LoVo (cell line): ENCODE results near the gene GATAD2B.
"Not testable (repeated sequence)": the region's sequence is repeated elsewhere in the genome, so short reads cannot be mapped to it uniquely, and the experiment has no call there.

ENCODE experiments used
- DNase-seq: peaks from one replicate; pipeline ENCODE4 v3.0.0-alpha.2; 2016; ENCODE audit warnings: low spot score

GATAD2B gene

DNA sequence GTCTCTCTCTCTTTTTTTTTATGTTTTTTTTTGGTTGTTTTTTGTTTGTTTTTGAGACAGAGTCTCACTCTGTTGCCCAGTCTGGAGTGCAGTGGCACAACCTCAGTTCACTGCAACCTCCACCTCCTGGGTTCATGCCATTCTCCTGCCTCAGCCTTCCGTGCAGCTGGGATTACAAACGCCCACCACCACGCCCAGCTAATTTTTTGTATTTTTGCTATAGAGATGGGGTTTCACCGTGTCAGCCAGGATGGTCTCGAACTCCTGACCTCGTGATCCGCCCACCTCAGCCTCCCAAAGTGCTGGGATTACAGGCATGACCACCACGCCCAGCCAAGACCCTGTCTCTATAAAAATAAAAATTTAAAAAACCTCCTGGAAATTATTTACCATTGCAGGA, 88.8 kb downstream of the GATAD2B start:
- DNase-seq: not testable (repeated sequence)

DNA sequence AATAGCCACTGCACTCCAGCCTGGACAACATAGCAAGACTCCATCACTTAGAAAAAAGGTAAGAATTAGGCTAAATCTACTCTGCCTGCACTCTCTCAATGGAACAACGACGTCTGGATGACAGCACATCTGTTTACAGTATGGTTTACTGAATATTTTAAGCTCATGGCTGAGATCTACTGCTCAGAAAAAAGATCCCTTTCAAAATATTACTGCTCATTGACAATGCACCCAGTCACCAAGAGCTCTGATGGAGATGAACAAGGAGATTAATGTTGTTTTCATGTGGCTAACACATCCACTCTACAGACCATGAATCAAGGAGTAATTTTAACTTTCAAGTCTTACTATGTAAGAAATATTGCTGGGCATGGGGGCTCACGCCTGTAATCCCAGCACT, 89.6 kb downstream of the GATAD2B start:
- no peak for DNase-seq

GRCh38 chr1:153832293-153832692, 90.5 kb downstream of the GATAD2B start:
- DNase-seq: no peak

DNA sequence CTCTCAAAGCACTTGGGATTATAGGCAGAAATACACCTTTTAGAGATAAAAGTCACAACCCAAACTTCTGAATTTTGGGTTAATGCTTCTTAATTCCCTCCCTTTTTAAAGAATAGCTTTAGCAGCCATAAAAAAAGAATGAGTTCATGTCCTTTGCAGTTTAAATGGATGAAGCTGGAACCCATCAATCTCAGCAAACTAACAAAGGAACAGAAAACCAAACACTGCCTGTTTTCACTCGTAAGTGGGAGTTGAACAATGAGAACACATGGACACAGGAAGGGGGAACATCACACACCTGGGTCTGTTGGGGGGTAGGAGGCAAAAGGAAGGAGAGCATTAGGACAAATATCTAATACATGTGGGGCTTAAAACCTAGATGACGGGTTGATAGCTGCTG, 91.7 kb downstream of the GATAD2B start:
- no peak for DNase-seq

DNA sequence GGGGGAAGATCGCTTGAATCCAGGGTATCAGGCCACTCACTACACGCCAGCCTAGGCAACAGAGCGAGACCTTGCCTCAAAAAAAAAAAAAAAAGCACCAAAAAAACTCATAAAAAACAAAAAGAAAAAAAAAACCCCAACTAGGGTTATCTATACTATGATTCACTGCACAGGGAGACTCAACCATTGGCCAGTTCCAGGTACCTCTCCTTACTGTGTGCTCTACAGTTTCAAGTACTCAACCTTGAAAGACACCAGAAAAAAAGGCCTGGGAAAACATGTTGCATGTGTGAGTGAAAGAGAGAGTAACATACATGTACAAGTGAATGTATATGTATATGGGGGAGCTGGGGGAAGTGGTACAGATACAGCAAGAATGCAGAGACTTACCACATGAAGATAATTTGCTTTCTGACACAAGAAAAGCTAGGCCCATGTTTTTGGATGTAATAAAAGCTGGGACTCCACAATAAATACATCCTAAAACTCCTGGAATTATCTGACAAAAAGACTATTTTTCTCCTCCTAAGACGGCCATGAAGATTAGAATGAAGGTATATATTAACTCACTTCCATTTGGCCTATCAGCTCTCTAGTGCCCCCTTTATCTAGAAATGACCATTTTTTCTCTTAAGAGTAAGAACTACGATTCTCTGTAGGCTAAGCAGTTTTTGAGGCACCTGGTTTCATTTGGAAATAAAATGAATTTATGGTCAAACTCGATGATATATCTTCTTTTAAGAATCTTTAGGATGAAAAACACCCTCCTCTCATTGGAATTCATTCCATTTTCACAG, 95.4 kb downstream of the GATAD2B start:
- no peak for DNase-seq

DNA sequence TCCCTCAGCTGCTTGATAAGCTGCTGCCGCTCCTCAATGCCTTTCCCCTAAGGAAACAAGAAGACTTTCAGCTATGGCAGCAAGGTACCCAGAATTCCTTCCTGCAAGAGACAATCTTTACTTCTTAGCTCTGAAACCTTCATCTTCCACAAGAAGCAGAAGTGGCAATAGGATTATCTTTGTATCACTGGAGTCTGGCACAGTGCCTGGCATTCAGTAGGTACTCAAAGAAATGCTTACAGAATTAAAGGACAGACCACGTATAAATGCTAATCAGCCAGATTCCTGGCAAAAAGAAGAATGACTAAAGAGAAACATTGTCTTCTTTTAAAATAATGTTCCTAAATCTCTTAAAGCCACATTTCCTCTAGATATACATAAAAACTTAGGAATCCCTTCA, 103.9 kb downstream of the GATAD2B start:
- DNase-seq: no peak

GRCh38 chr1:153816283-153816889, 106.4 kb downstream of the GATAD2B start:
- DNase-seq: no peak

GRCh38 chr1:153805886-153806719, 116.7 kb downstream of the GATAD2B start:
- DNase-seq: no peak

GRCh38 chr1:153805042-153805745, 117.6 kb downstream of the GATAD2B start:
- DNase-seq: peak; percentile 73

DNA sequence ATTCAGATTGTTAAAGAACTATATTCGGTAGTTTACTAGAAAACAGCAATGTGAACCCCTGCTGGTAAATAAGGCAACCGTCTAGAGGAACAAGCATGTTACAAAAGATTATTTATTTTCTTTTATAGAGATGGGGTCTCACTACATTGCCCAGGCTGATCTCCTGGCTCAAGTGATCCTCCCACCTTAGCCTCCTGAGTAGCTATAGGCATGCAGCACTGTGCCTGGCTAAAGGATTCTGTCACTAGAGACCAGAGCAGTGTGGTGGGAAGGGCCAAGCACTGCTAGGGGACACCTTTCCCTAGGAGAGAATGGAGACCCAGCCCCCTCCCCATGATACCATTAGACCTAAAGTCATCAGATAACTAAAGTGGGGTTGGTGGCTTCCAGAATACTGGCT, 118.7 kb downstream of the GATAD2B start:
- no peak for DNase-seq

- no peak for DNase-seq
These were observed 119.2 kb downstream of the GATAD2B start for GRCh38 chr1:153803470-153804056.

DNA sequence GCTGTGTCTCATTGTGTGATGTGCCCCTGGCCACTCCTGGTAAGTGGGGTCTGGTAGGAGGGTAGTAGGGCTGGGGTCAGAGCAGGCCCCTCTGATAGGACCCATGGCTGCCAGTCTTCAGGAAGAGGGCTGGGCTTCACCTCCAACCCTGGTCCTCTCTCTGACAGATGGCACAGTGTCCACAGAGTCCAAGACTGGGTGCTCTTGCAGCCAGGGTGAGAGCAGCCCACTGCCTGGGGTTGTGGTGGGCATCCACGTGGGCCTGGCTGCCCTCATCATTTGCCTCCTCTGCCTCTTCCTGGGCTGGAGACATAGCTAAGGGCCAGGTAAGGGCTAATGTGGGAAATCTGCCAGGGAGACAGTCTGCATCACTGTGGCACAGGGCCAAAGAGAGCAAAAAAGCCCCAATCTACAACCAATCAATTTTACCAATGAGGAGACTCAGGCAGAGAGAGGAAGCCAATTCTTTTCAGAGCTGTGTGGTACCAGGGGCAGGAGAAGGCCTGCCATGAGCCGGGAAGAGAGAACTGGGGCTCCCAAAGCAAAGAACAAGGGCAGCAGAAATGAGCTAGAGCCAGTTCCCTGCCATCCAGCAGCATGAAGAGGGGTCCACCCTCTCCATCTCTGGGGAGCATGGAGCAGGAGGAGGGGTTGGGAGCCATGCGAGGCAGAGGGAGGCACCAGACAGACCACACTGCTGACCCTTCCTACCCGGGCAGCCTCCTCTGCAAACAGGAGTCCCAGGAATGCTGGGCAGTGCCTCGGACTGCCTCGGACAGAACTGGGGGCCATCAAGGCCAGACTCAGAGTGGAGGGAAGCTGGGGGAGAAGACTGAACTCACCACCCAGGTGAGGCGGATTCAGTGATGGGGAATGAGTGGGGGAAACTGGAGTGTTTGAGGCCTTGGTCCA, 120.7 kb downstream of the GATAD2B start:
- no peak for DNase-seq

GRCh38 chr1:153801028-153801625, 121.6 kb downstream of the GATAD2B start:
- no peak for DNase-seq

DNA sequence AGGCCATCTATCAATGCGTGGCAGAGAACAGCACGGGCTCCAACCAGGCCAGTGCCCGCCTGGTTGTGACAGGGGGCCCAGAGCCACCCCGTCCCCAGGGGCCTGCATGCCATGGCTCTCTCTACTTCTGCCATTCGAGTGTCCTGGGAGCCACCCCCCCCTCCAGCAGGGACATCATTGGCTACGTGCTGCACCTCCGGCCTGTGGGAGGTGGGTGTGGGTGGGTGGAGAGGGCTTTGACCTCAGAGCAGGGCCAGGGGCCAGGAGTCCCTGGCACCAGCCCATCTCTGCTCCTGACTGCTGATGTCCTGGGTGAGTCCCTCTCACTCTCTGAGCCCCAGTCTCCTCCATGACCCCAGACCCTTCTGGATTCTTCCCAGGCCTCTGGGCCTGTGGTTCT, 122.3 kb downstream of the GATAD2B start:
- DNase-seq: no peak

- no peak for DNase-seq
These were observed 123.0 kb downstream of the GATAD2B start for GRCh38 chr1:153799566-153800465.

DNA sequence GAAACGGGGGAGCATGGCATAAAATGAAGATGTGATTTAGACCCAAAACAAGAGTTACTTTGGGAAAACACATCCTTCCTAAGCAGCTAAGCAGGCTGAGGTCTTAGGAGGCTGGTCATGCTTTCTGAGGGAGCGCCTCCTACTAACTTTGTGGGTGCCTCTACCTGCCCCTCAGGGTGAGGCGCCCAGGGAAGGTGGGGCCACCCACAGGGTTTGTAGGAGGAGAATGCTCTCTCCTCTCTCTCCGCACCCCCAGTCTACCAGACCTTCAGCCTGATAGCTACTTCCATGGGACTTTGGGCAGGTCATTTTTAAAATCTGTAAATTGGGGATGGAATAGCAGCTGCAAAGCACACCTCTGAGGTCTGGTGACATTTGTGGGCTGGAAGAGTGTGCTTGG, 123.8 kb downstream of the GATAD2B start:
- DNase-seq: no peak

- no peak for DNase-seq
These were observed 124.3 kb downstream of the GATAD2B start for GRCh38 chr1:153798468-153798780.

DNA sequence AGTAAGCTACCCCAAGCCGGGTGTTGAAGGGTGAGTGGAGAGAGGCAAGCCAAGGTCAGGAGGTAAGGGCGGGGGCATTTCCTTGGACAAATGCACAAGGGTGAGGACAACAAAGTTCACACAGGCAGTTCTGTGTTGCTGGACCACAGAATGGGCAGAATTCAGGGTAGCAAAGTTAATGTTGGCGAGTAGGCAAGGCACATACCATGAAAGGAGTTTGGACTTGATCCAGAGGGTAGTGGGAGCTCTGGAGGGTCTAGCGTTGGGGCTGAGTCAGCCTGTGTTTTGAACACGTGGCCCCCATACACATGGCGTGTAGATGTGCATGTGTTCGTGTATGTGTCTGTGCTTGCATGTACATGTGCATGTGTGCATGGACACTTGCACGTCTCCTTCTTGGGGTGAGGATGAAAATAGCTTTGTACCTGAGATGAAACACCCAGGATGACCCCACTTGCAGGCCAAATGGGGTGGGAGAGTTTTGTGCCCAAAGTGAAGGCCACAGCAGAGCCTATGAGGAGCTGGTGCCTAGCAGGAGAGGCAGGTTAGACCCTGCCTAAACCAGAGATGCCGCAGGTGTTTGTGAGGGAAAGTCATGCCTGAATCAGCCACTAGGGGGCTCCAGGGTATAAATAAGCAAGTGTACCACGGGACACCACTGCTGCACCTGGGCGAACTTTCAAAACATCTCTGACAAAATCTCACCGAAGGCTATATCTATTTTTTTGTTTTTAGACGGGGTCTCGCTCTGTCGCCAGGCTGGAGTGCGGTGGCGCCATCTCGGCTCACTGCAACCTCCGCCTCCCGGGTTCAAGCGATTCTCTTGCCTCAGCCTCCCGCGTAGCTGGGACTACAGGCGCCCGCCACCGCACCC, 125.7 kb downstream of the GATAD2B start:
- DNase-seq: peak; percentile 80
